Psoas muscle (tissue), 8 donors: ENCODE measurements around the gene EML4. TPM values are rescaled to one million over a fixed set of nuclear protein-coding genes. Genes with fewer than 3 reads are reported as not detected.

Source experiments
- ATAC-seq, 4 donors: fragments of 200-7000 bp; cut with Tn5 transposase; one replicate each; pipeline ENCODE4 v1.9.1; 2020; ENCODE audit warnings: moderate library complexity in 3 of 4, mild to moderate bottlenecking in 2 of 4
- DNase-seq, 2 donors: peaks; one replicate each; pipeline ENCODE4 v3.0.0-alpha.2; 2020
- H3K27ac ChIP-seq: fragments of 200-600 bp; one replicate; pipeline ENCODE4 v1.8.0; 2022
- H3K27me3 ChIP-seq, 3 donors: fragments of 200-600 bp in 1 of 3; one replicate each; pipeline versions ENCODE4 v1.6.1 to v1.8.0; 2013 to 2022; ENCODE audit warnings: low read length in 2 of 3, mild to moderate bottlenecking in 2 of 3, moderate library complexity in 1 of 3; ENCODE audit not compliant: insufficient read depth in 3 of 3
- H3K36me3 ChIP-seq, 2 donors: fragments of 200-600 bp in 1 of 2; one replicate each; pipeline versions ENCODE4 v1.6.1 to v1.8.0; 2013 to 2022; ENCODE audit warnings: low read depth in 1 of 2, mild to moderate bottlenecking in 1 of 2, moderate library complexity in 1 of 2; ENCODE audit not compliant: insufficient read depth in 1 of 2
- H3K4me1 ChIP-seq: fragments of 200-600 bp; one replicate; pipeline ENCODE4 v1.8.0; 2022
- H3K4me3 ChIP-seq: fragments of 200-600 bp; one replicate; pipeline ENCODE4 v1.8.0; 2022; ENCODE audit warnings: mild to moderate bottlenecking
- H3K9me3 ChIP-seq: fragments of 200-600 bp; one replicate; pipeline ENCODE4 v1.8.0; 2022
- CTCF ChIP-seq: fragments of 200-600 bp; IDR thresholded peaks from one replicate; pipeline ENCODE4 v1.8.0; 2022; ENCODE audit warnings: antibody characterized with exemption
- WGBS, 3 donors: extraction: QIAGEN DNeasy Blood & Tissue Kit; methylation state at CpG; one replicate each; pipeline versions ENCODE4 v1.1.6 to v1.1.7; 2013; 5-methylcytosine and 5-hydroxymethylcytosine counted together
- intact Hi-C, 2 donors: fragments of 100-400 bp; cut with DNase I; formaldehyde crosslinking; loops; one replicate each; pipeline versions ENCODE4 v1.11.0 to v1.14.2; 2022
- polyA plus RNA-seq, 3 donors: library from polyadenylated mRNA; stranded (reverse); fragments of 200-250 nt; gene quantifications; one replicate each; pipeline ENCODE4 v1.2.3, GENCODE V29; 2013
- total RNA-seq, 4 donors: library from RNA; stranded (reverse); fragmentation: NEBNext Ultra II Directional in 2 of 4; extraction: Animal tissue kit (Norgen Biotek cat#: 25700) in 2 of 4; gene quantifications; one replicate each; pipeline versions ENCODE4 v1.2.1 to v1.2.4, GENCODE V29; 2021 to 2023
- donor health status: healthy with polysubstance abuse.
- donor health status: DM: no; HTN: no; CAD: no; lungs with moderate emphysema.
- donor health status: Bipolar disorder and iron deficiency.
- donor health status: healthy.
- donor health status: DM: yes; HTN: yes; CAD: no.
- donor health status: DM: no; HTN: no; CAD: no.
- donor health status: DM: no; HTN: no; CAD: no.
- donor health status: DM: yes; HTN: yes; CAD: no.

EML4 gene
- total and polyA plus RNA-seq, 7 donors = 2.7 to 8.9 (median 5.0) TPM

DNA sequence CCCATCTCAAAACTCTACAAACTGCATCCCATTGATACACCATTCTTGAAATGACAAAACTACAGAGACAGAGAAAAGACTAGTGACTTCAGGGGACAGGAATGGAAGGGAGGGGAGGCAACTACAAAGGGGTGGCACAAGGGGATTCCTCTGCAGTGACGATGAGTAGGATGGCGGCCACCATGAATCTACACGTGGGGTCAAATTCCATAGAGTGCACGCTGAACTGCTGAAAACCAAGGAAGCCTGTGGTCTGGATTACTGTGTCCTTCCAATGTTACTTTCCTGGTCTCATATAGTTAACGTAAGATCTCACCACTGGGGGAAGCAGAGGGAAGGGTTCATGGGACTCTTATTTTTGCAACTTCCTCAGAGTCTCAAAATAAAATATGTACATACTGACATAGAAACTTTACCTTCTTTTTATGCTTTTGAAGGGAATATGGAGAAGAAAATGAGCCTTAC is 168.2 kb downstream of the EML4 start:
- intact Hi-C loops = loop anchor here in 1 of 2 donors (10.0 kb wide), 1 partner anchor 463 kb away; no protein-coding TSS in a partner anchor
- H3K27ac ChIP-seq = no peak overlapping the region
- ATAC-seq (no peak), DNase-seq (no peak)
- H3K4me1 ChIP-seq = peaks cover 7% of the 10 kb centered on the region
- TF ChIP-seq CTCF = no peak
- no peaks in the 10 kb centered on the region for H3K27me3 ChIP-seq
- peaks cover 7 to 25% of the 10 kb centered on the region in 2 donors for H3K36me3 ChIP-seq
- no peaks in the 10 kb centered on the region for H3K9me3 ChIP-seq
- no peak overlapping the region for H3K4me3 ChIP-seq
- WGBS, 3 donors = 85 to 92% (median 90%) methylated on average over 5 of the region's 5 CpGs

DNA sequence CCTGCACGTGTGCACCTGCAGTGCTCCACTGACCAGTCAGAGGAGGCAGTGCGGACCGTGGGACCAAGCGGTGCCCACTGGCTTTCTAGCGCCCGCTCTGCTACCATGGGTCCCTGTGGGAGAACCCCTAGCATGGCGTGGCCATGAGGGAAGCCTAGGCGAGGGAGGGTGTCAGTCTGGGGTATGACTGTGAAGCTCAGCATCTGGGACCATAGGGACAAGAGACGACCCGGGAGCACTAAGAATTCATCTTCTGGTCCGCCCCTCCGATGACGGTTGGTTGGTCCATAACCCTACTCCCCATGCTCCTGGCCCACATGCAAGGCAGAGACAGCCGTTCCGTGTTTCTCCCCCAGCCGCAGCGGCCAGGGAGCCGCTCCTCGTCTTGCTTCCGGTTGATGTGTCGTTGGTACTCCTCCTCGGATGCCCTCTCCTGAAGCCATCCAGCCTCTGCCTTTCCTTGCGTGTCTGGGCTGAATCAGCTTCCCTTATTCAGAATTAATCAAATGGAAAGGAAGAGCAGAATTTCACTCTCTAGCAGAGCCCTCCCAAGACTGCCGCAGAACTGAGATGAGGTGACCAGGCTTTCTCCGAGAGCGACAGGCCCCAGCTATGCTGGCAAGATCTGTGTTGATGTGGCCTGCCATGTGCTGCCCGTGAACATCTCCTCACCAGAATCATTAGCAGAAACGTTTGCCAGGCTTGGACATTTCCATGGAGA is 168.9 kb downstream of the EML4 start:
- peaks cover 7 to 20% of the 10 kb centered on the region in 2 donors for H3K36me3 ChIP-seq
- ATAC-seq (no peak), DNase-seq (no peak)
- H3K4me3 ChIP-seq = no peak overlapping the region
- peaks cover 13% of the 10 kb centered on the region for H3K4me1 ChIP-seq
- WGBS, 3 donors = 94 to 96% (median 94%) methylated on average over 27 to 28 of the region's 28 CpGs
- TF ChIP-seq CTCF = no peak
- no peaks in the 10 kb centered on the region for H3K9me3 ChIP-seq
- no peaks in the 10 kb centered on the region for H3K27me3 ChIP-seq
- intact Hi-C loops = loop anchor here in 1 of 2 donors (10.0 kb wide), 1 partner anchor 463 kb away; no protein-coding TSS in a partner anchor
- H3K27ac ChIP-seq = no peak overlapping the region

GRCh38 chr2:42338567-42339190 is 169.5 kb downstream of the EML4 start:
- 84 to 89% (median 86%) methylated on average over 13 of the region's 13 CpGs for WGBS, 3 donors
- H3K27ac ChIP-seq = no peak overlapping the region
- ATAC-seq (no peak), DNase-seq (no peak)
- H3K4me3 ChIP-seq = no peak overlapping the region
- TF ChIP-seq CTCF = no peak
- peaks cover 14% of the 10 kb centered on the region for H3K4me1 ChIP-seq
- intact Hi-C loops = loop anchor here in 1 of 2 donors (10.0 kb wide), 1 partner anchor 464 kb away; no protein-coding TSS in a partner anchor
- no peaks in the 10 kb centered on the region for H3K27me3 ChIP-seq
- H3K36me3 ChIP-seq = peaks cover 7 to 13% of the 10 kb centered on the region in 2 donors
- H3K9me3 ChIP-seq = no peaks in the 10 kb centered on the region

GRCh38 chr2:42339191-42339912 is 170.2 kb downstream of the EML4 start:
- H3K27me3 ChIP-seq = no peaks in the 10 kb centered on the region
- peaks cover 14% of the 10 kb centered on the region for H3K4me1 ChIP-seq
- ATAC-seq (no peak), DNase-seq (no peak)
- peaks cover 7 to 8% of the 10 kb centered on the region in 2 donors for H3K36me3 ChIP-seq
- no peaks in the 10 kb centered on the region for H3K9me3 ChIP-seq
- no peak overlapping the region for H3K27ac ChIP-seq
- intact Hi-C loops = loop anchor here in 1 of 2 donors (10.0 kb wide), 1 partner anchor 465 kb away; no protein-coding TSS in a partner anchor
- H3K4me3 ChIP-seq = no peak overlapping the region
- 86 to 89% (median 89%) methylated on average over 21 of the region's 21 CpGs for WGBS, 3 donors
- no peak for TF ChIP-seq CTCF
